IPS-18a (cell line): ENCODE data around the gene TSPEAR.
"Not testable (repeated sequence)": the region's sequence is repeated elsewhere in the genome, so short reads cannot be mapped to it uniquely, and the experiment has no call there.

ENCODE experiments used
- H3K27ac ChIP-seq: one replicate; pipeline ENCODE4 v1.5.1; 2013; ENCODE audit warnings: low read length
- H3K27me3 ChIP-seq: one replicate; pipeline ENCODE4 v1.6.1; 2013; ENCODE audit warnings: mild to moderate bottlenecking, low read length; ENCODE audit not compliant: control insufficient read depth, insufficient read depth
- H3K36me3 ChIP-seq: one replicate; pipeline ENCODE4 v1.6.1; 2013; ENCODE audit warnings: low read depth, low read length; ENCODE audit not compliant: control insufficient read depth
- H3K4me1 ChIP-seq: one replicate; pipeline ENCODE4 v1.6.1; 2013; ENCODE audit warnings: low read depth, low read length; ENCODE audit not compliant: control insufficient read depth
- H3K4me3 ChIP-seq: one replicate; pipeline ENCODE4 v1.5.1; 2013; ENCODE audit warnings: low read length
- H3K9ac ChIP-seq: one replicate; pipeline ENCODE4 v1.6.1; 2013; ENCODE audit warnings: mild to moderate bottlenecking, low read length, moderate library complexity
- H3K9me3 ChIP-seq: one replicate; pipeline ENCODE4 v1.6.1; 2013; ENCODE audit warnings: low read depth, low read length; ENCODE audit not compliant: control insufficient read depth

TSPEAR gene

DNA sequence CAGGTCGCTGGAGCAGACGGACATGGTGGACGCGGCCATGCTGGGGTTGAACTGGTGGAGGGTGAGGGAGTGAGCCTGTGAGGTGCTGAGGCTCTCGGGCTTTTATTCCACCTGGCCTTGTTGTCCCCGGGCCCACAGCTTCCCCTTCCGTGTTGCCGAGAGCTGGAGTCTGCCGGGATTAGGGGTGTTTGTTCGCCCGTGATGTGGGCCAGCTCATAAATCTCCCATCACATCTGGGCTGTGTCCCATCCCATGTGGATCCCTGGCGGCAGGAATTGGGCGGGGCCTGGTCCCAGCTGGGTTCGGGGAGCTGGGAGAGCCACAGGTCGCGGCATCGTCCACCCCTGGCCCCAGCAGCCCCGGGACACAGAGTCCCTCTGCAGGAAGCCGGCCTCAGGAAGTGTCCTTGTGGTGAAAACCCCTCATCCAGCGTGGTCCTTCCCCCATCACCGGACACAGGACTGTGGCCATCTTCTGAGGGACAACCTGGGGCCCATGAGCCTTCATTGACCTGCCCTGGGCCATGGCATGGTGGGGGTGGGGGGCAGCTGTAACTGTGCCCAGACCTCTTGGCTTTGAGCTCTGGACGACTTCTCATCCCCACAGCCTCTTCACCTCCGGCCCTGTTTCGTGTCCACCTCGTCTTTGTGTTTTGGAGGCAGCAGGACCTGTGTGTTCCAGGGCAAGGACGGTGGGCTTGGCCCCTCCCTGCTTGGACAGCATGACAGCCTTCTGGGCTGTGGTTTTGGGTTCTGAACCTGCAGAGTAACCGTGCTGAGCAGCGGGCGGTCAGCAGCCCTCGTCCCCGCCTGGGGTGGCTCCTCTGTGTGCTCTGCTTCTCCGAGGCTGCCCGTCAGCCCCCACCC lies 118.7 kb downstream of the TSPEAR start, which contains the start of gene KRTAP10-6:
KRTAP10-6 (minus strand) TSS at position 60 of the 866 bp plus-strand sequence; CDS start at position 39, 21 bp downstream.
- Histone ChIP-seq H3K27me3 (no peaks in the 10 kb centered on the region), H3K9me3 (no peaks in the 10 kb centered on the region), H3K4me1 (peaks cover 17% of the 10 kb centered on the region), H3K27ac (no peak within 1 kb of the TSS), H3K4me3 (no peak within 1 kb of the TSS), H3K36me3 (no peaks in the 10 kb centered on the region), H3K9ac (no peak within 1 kb of the TSS)

DNA sequence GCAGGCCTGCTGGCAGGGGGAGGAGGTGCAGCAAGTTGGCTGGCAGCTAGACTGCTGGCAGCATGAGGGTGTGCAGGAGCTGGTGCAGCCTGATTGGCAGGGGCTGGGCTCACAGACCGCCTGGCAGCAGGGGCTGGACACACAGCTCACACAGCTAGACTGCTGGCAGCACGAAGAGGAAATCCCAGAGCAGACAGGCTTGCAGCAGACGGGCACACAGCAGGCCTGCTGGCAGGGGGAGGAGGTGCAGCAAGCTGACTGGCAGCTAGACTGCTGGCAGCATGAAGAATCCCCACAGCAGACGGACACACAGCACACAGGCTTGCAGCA lies 119.6 kb downstream of the TSPEAR start:
- H3K4me1 ChIP-seq, result peaks cover 17% of the 10 kb centered on the region
- H3K27ac ChIP-seq, H3K36me3 ChIP-seq, H3K9me3 ChIP-seq, H3K4me3 ChIP-seq, H3K27me3 ChIP-seq, H3K9ac ChIP-seq: not testable (repeated sequence)

DNA sequence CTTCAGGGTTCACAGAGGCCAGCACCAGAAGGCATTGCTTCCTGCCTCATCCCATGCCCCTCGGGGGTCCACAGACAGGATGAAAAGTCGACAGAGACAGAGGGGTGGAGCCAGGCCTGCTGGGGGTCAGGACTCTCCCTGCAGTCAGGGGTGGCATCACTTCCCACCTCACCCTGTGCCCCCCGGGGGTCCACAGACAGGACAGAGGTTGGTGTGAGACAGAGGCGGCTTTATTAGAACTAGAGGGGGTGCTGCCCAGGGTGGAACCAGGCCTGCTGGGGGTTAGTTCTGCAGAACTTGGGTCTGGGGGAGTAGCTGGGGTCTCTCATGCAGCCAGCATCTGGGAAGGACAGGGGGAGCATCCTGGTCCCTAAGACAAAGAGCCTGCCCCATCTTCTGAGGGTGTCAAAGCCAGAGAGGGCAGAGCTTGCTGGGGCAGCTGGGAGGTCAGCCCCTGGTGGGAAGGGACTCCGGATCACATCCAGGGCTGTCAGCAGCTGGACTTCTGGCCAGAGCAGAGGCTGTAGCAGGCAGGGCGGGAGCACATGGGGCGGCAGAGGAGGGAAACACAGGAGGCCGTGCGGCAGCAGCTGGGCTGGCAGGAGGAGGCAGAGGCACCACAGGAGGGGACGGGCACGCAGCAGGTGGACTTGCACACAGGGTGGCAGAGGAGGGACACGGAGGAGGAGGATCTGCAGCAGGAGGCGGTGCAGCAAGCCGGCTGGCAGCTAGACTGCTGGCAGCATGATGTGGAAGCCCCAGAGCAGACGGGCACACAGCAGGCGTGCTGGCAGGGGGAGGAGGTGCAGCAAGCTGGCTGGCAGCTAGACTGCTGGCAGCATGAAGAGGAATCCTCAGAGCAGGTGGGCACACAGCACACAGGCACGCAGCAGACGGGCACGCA lies 120.2 kb downstream of the TSPEAR start:
- not testable (repeated sequence) for H3K9me3 ChIP-seq, H3K27ac ChIP-seq, H3K9ac ChIP-seq, H3K4me3 ChIP-seq, H3K27me3 ChIP-seq, H3K36me3 ChIP-seq
- H3K4me1 ChIP-seq, result peaks cover 17% of the 10 kb centered on the region

DNA sequence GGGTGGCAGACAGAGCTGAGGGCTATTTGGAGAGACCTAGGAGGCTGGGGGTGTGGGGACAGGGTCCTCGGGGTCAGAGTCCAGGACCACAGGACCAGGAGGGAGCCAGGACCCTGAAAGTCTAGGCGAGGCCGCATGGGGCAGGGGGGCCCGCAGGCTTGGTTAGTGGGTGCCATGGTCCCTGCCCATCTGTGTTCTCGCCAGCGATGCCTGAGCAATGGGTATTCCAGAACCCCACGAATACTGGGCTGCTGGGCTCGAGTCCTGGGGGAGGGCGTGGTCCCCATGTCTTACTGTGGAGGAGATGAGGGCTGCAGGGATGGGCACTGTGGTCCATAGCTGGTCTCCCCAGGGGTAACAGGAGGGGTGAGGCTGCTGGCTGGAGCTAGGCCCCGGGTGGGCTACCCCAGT lies 121.1 kb downstream of the TSPEAR start:
- Histone ChIP-seq H3K9me3 (no peaks in the 10 kb centered on the region), H3K4me1 (peaks cover 17% of the 10 kb centered on the region), H3K27ac (no peak overlapping the region), H3K36me3 (no peaks in the 10 kb centered on the region), H3K4me3 (no peak overlapping the region), H3K9ac (no peak overlapping the region), H3K27me3 (no peaks in the 10 kb centered on the region)

DNA sequence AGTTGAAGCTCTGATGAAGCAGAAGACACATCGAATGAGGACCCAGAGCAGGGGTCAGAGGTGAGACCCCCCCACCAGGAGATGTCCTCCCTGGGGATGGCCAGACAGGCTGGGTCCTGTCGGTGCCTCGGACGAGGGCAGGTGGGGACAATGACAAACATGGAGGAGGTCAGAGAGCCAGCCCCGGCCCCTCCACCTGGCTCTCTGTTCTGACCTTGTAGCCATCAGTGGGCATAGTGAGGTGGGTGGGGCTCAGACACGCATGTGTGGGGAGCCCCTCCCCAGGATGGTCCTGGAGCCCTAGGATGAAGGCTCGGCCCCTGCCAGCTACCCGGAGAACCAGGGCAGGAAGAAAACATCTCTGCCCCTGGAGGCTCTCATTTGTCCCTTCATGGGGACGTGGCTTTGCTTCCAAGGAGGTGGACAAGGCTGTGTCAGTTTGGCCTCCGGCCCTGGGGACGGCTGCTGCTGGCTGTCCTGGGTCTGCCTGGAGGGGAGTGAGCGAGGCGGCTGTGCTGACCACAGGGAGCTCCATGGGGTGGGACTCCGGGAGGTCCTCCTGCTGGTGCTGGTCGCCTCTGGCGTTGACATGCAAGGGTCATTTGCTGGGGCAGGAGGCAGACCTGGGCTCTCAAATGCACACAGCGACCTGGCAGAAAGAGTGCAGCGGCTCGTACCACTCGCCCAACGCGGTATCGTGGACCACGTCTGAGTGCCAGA lies 121.6 kb downstream of the TSPEAR start:
- H3K27ac ChIP-seq, result no peak overlapping the region
- no peak overlapping the region for H3K4me3 ChIP-seq
- H3K9me3 ChIP-seq, result no peaks in the 10 kb centered on the region
- no peak overlapping the region for H3K9ac ChIP-seq
- H3K27me3 ChIP-seq, result no peaks in the 10 kb centered on the region
- no peaks in the 10 kb centered on the region for H3K36me3 ChIP-seq
- peaks cover 17% of the 10 kb centered on the region for H3K4me1 ChIP-seq

DNA sequence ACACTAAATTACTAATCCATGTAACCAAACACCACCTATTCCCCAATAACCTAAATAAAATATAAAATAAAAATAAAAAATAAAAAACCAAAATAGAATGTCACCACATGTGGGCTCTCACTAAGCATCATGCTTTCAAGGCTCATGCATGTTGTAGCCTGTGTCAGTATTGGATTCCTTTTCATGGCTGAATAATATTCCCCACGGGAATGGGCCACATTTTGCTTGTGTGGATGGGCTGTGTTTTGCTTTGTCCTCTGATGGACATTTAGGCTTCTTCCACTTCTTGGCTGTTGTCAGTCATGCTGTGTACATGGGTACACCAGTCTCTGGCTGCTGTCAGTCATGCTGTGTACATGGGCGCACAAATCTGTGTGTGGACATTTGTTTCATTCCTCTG lies 122.3 kb downstream of the TSPEAR start:
- no peaks in the 10 kb centered on the region for H3K27me3 ChIP-seq
- H3K27ac ChIP-seq, result no peak overlapping the region
- H3K9ac ChIP-seq, result no peak overlapping the region
- no peaks in the 10 kb centered on the region for H3K9me3 ChIP-seq
- no peaks in the 10 kb centered on the region for H3K36me3 ChIP-seq
- H3K4me1 ChIP-seq, result peaks cover 17% of the 10 kb centered on the region
- no peak overlapping the region for H3K4me3 ChIP-seq

DNA sequence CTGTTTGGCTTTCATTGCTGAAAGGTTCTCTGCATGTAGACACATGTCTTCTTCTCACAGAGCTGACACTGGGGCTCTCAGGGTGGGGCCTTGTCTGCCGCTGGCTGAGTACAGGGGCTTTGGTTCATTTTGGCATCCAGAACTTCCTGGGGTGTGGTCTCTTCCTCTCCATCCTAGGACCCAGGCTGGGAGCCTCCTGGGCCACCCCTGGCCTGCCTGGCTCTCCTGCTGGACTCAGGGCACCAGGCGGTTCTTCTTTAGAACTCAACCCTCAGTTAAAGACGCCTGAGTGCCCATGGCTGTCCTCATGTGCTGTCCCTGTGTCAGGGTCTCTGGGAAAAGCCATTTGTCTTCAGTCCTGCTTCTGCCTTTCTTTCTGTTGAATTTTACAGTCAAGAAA lies 125.5 kb downstream of the TSPEAR start:
- H3K27ac ChIP-seq, result no peak overlapping the region
- no peaks in the 10 kb centered on the region for H3K27me3 ChIP-seq
- H3K9me3 ChIP-seq, result no peaks in the 10 kb centered on the region
- H3K4me1 ChIP-seq, result no peaks in the 10 kb centered on the region
- H3K4me3 ChIP-seq, result no peak overlapping the region
- no peaks in the 10 kb centered on the region for H3K36me3 ChIP-seq
- H3K9ac ChIP-seq, result no peak overlapping the region

DNA sequence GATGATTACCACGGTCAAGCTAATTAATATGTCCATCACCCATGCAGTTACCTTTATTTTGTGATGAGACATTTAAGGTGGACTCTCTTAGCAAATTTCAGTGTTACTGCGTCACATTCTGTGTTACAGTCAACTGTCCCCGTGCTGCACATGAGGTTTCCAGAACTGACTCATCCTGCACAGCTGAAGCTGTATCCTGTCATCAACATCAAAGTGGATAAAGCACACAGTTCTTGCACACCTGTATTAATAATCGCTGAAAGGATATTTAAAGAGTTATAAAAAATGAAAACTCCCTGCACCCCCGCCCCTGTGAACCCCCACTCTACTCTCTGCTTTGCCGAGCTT lies 127.6 kb downstream of the TSPEAR start:
- no peaks in the 10 kb centered on the region for H3K9me3 ChIP-seq
- H3K9ac ChIP-seq, result no peak overlapping the region
- H3K36me3 ChIP-seq, result no peaks in the 10 kb centered on the region
- H3K27me3 ChIP-seq, result no peaks in the 10 kb centered on the region
- no peak overlapping the region for H3K27ac ChIP-seq
- no peaks in the 10 kb centered on the region for H3K4me1 ChIP-seq
- H3K4me3 ChIP-seq, result no peak overlapping the region

DNA sequence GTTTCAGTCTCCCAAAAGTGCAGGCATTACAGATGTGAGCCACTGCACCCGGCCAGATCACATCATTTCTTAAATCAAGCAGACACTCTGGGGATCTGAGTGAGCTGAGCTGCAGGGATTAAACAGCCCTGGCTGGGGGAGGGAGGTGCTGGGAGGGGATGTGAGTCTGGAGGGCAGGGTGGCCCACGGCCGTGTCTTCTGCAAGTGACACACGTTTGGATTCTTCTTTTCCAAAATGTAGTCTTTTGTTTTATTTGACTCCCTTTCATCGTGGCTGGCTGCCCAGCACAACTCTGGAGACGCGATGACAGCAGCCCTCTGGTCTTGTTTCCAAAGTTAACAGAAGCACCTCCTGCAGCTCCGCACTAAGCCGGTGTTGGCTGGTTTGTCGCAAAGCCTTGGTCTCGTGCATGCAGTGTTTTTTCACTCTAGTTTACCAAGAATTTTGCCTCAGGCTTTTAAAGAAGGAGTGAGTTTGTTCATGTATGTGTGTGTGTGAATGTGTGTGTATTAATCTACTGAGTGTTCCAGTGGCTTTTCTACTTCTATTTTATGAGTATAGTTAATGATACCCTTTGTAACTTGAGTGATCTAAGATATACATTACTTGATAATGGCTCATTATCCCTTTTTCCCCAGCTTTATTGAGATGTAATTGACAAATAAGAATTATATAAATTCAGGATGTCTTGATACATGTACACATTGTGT lies 128.1 kb downstream of the TSPEAR start:
- H3K9ac ChIP-seq, result no peak overlapping the region
- H3K27ac ChIP-seq, result no peak overlapping the region
- H3K27me3 ChIP-seq, result no peaks in the 10 kb centered on the region
- H3K9me3 ChIP-seq, result no peaks in the 10 kb centered on the region
- no peaks in the 10 kb centered on the region for H3K4me1 ChIP-seq
- H3K36me3 ChIP-seq, result no peaks in the 10 kb centered on the region
- no peak overlapping the region for H3K4me3 ChIP-seq

DNA sequence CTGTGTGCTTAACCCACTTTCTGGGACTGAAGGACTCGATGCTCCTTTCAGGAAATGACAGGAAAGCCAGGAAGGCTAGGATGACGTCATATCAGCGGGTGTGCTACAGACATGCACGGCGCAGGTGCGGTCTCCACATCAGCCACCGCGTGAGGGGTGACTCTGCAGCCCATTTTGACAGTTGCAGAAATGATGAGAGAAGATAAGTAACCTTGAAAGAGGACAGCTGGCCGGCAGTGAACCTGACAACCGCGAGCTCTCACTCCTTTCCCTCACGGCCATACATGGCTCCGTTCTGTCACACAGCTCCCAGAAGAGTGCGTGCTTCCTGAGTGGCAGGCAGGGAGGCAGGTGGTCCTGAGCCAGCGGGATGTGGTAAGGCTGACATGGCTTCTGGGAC lies 129.3 kb downstream of the TSPEAR start:
- Histone ChIP-seq H3K36me3 (no peaks in the 10 kb centered on the region), H3K27ac (no peak overlapping the region), H3K4me1 (no peaks in the 10 kb centered on the region), H3K4me3 (no peak overlapping the region), H3K9ac (no peak overlapping the region), H3K9me3 (peaks cover 4% of the 10 kb centered on the region), H3K27me3 (no peaks in the 10 kb centered on the region)

DNA sequence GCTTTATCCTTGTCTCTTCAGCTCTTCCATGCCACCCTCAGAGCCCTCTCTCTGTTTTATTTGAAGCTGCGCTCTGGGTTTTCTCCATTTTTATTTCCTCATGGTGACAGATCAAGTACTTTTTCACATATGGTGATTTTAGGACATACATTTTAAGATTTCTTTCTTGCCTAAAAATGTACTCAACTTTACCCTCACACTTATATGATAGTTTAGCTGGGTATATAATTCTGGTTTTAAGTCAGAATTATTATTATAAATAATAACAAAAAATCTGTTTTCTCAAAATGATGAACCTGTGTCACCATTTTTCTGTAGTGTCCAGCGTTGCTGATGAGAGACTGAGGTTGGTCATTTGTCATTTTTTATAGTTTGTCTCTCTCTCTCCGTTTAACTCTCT lies 130.2 kb downstream of the TSPEAR start:
- H3K27me3 ChIP-seq, result no peaks in the 10 kb centered on the region
- H3K9ac ChIP-seq, result no peak overlapping the region
- H3K4me3 ChIP-seq, result no peak overlapping the region
- no peaks in the 10 kb centered on the region for H3K4me1 ChIP-seq
- H3K36me3 ChIP-seq, result no peaks in the 10 kb centered on the region
- no peak overlapping the region for H3K27ac ChIP-seq
- H3K9me3 ChIP-seq, result peaks cover 10% of the 10 kb centered on the region
